GM18526 (cell line): ENCODE results near the gene VPS52.

Source experiments
- POLR2A ChIP-seq: IDR thresholded peaks from 3 replicates; pipeline ENCODE4 v1.6.1; 2011; ENCODE audit not compliant: insufficient read length; ENCODE audit errors: extremely low read depth

Gene VPS52

DNA sequence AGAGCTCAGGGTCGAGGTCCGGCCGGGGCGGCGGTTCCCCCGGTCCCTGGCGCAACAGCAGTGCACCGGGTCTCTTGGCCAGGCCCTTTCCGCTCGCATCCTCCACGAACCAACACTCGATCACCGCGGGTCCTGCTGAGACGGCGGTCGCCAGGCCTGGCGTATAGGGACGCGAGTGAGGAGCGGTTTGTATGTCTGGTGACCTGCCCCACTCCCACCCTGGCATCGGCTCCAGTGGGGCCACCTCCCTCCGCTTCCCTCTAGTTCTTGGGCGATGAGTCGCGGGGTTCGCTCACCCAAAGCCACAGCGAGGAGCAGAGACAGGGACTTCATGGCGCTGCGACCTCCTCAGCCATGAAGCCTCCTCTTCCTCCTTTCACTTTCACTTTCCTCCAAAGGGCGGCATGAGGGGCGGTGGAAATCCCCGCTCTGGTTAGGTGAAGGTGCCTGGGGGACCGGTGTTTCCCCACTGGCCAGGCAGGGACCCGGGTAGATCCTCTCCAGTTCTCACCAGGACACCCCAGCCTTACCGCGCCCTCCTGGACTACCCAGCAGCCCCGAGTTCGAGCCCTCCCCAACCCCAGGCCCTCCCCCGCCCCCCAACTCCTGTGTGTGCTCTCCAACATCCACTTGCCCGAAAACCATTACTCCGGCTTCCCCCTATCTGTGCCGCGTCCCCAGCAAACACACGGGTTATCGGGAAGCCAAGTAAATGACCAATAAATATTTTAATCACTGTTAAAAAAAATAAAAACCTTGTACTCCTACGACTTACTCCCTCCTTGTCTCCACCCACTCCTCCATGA, 42.2 kb upstream of the VPS52 start, which contains the start of gene TAPBP:
TSS of gene TAPBP (minus strand) at position 370 of the 806 bp plus-strand sequence. CDS start at position 333, 37 bp downstream.
- TF ChIP-seq POLR2A: peak; percentile 81

GRCh38 chr6:33313105-33313708, 41.5 kb upstream of the VPS52 start:
- no peak for TF ChIP-seq POLR2A

DNA sequence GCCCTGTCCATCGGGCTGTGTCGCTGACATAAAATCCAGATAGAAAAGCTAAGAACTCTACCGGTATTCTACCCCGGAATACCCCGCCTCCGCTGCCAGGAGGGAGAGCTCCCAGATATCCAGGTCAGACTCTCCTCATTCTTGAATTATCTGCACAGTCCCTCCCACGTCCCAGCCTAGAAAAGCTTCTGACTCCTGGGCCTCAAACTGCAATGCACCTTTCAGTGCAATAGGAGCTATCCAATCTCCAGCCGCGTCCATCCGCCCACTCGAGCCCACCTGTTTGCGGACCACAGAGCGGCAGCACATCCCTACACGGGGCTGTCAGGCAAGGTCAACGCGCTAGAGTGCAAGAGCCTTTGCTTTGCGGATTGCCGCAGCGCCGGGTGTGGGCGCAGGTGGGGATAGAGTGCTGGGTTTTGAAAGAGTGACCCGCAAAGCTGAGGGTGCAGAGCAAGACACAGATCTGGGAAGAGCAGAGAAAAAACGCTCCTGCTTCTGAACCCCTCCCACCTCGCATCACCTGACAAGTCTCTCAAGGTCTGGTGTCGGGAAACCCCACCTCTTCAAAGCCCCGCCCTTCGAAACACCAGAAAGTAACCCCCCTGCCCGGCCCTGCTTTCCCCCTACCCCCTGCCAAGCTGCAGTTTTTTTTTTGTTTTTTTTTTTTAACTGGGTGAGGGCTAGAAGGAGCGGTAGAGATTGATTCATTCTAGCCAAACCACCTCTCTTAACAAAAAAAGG, 40.9 kb upstream of the VPS52 start:
- no peak for TF ChIP-seq POLR2A

DNA sequence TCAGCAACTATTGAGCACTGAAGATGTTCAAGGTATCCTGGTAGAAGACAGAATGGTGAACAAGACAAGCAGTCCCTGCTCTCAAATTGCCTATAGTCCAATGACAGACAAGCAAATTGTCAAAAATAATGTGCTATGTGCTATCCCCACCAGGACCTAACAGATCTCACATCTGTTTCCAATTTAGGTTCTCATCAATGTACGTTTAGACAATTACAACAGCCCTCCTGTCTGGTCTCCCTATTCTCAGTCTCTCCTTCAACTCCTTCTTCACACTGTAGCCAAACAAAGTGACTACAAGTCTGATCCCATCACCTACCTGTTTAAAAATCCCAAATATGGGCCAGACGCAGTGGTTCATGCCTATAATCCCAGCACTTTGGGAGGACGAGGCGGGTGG, 34.7 kb upstream of the VPS52 start:
- no peak for TF ChIP-seq POLR2A

- no peak for TF ChIP-seq POLR2A
These were observed 33.4 kb upstream of the VPS52 start for GRCh38 chr6:33305052-33305451.

DNA sequence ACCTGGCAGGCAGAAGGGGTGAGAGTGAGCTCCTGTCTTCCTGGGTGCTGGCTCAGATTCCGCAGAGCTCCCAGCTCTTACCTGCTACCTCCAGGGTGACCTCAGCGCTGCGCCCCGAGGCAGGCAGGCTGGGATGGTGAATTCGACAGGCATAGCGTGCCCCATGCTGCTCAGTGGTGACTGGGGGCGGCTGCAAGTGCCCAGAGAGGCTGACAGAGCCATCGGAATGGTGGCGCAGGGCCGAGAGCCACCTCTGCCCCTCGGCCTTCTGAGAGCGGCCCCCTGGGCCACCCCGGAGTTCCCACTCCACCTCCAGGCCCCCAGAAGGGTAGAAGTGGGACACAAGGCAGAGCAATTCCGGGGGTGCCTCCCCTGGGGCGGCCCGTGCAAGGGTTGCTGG, 32.5 kb upstream of the VPS52 start:
- TF ChIP-seq POLR2A: no peak

- no peak for TF ChIP-seq POLR2A
These were observed 30.2 kb upstream of the VPS52 start for GRCh38 chr6:33301877-33302276.

GRCh38 chr6:33299237-33299944, 27.7 kb upstream of the VPS52 start:
- peak; percentile 85 for TF ChIP-seq POLR2A

- TF ChIP-seq POLR2A: no peak
These were observed 27.1 kb upstream of the VPS52 start, which contains the start of gene RGL2 for GRCh38 chr6:33298773-33299236. TSS of gene RGL2 (minus strand) at chr6:33298942. CDS start at chr6:33298610, 332 bp downstream.

DNA sequence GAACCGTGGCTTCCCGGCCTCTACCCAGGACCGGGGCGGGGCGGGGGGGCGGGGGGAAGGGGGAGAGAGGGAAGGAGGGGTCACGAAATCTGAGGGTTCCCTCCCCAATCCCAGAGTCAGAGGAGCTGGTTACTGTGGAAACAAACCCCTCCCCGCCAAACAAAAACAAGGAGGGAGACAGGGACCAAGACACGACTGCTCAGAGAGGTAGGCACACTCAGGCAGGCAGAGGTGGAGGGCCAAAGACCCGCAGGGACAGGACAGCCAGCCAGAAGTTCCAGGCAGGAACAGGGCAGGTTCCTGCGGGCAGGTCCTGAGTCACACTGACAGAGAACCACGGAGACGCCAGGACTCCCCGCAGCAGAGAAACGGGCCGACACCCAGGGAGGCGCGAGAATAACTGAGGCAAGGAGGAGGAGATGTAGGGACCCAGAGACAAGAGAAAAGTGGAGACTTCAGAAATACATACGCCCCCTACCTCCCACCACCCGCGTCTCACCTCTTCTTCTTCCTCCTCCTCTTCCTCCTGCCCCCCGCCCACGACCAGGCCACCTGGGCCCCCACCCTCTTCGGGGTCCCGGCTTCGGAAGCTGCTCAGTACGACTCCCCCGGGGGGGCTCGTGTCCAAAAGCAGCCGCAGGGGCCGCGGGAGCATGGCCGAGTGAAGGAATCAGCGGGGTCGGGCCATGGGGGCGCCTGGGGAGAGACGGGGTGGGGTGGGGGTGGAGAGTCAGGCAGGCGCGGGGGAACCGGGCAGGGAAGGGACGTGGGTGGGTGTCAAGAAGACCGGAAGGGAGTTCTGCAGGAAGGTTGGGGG, 26.5 kb upstream of the VPS52 start:
- no peak for TF ChIP-seq POLR2A

DNA sequence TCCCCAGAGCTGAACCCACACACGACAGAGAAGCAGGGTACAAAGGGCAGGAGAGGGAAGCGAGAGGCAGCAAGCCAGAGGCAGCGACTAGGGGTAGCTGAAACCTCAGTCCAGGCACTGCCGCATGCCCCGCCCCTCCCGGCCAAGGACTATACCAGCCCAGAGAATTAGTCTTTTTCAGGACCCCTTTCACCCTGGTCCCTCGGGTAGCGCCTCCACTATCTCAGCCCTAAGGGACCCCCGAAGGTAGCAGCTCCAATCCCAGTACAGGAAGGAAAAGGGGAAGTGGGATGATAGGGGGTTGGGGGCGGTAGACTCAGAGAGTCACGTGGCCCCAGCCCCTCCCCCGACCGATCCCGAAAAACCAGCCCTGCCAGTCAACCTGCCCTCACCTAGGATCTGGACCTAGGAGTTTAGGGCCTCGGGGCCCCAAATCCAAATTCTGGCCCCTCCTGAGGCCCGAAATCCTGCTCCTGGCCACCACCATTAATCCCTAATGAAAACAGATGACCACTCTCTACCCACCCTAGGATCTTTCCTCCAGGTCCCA, 25.8 kb upstream of the VPS52 start:
- no peak for TF ChIP-seq POLR2A

DNA sequence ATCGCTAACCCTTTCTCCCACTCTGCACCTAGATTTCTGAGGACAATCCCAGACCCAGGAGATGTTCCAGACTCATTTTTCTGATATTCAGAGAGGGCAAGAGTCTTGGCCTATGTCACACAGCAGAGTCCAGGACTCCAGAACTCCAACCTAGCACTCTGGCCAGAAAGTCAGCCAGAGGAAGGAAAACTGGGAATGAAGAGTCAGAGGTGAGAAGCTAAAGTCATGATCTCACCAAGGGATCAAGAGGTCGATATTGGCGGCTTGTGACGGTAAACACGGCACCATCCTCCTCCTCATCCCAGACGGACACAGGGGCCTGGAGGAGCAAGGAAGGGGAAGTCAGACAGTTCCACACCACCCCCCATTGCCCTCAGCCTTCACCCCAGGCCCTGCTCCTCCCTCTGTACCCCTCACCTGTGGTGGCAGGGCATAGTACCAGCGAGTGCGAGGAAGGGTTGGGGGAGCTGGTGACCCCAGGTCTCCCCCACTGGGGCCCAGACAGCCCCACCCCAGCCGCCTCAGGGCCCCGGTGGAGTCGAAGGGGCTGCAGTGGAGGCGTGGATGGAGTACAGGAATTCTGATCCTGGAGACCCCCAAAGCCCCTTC, 25.2 kb upstream of the VPS52 start:
- TF ChIP-seq POLR2A: no peak

DNA sequence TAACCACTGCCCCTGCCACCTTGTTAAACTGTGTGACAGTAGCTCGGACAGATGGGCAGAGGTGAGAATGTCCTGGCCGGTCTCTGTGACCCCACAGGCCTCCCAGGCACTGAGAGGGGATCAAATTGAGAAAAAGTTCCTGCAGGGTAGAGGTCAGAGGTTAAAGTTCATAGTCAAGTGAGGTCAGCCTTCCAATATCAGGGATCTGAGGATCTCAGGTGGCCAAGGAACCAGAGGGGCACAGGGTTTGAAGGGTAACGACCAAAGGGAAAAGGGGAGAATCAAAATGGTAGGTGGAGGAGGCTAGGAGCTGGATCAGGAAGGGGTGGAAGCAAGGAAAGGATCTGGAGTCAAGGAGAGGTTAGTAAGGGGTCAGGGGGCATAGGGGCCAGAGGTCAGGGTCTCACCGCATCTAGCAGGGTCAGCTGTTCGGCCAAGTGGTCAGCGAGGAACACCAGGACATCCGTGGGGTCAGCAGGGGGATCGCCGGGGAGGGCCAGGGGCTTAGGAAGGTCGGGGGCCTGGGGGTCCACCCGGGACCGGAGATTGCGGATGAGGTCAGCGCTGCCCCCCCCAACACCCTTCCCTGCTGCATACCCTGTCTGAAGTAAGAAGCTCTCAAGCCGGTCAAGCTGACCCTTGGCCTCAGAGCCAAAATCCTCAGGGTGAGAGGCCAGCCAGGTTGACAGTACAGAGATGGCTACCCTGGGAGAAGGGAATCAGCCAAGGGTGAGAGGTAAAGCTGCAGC, 24.1 kb upstream of the VPS52 start:
- no peak for TF ChIP-seq POLR2A
